ENCODE results near the gene OOSP2.
"Not testable (repeated sequence)": the region's sequence is repeated elsewhere in the genome, so short reads cannot be mapped to it uniquely, and the experiment has no call there.

Gene OOSP2, protein sequence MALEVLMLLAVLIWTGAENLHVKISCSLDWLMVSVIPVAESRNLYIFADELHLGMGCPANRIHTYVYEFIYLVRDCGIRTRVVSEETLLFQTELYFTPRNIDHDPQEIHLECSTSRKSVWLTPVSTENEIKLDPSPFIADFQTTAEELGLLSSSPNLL

DNA sequence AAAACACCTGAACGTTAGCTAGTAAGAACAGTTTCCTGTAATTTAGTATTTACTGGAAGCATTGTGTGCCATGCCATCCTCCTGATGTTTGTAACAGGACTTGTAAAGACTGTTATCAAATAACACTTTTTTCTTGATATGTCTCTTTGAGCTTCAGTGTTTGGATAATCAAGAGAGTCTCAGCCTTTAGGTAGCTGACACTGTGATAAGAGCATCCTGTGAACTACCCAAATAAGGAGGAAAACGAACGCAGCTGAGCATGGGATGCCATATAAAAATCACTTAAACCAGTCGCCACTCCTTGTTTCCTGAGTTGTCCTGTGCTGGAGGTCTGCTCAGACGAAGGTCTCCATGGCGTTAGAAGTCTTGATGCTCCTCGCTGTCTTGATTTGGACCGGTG lies at the start of gene OOSP2:
Gene OOSP2 (plus strand): TSS at position 301 of the 400 bp plus-strand sequence. CDS start 51 bp downstream, at position 352.
- no peak for DNase-seq

DNA sequence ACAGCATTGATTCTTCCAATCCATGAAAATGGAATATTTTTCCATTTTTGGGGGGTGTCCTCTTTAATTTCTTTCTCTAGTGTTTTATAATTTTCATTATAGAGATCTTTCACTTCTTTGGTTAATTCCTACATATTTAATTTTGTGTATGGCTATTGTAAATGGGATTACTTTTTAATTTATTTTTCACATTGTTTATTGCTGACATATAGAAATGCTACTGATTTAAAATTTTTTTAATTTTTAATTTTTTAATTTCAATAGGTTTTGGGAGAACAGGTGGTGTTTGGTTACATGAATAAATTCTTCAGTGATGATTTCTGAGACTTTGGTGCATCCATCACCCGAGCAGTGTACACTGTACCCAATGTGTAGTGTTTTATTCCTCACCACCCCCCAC lies 49.8 kb upstream of the OOSP2 start:
- no peak for DNase-seq

DNA sequence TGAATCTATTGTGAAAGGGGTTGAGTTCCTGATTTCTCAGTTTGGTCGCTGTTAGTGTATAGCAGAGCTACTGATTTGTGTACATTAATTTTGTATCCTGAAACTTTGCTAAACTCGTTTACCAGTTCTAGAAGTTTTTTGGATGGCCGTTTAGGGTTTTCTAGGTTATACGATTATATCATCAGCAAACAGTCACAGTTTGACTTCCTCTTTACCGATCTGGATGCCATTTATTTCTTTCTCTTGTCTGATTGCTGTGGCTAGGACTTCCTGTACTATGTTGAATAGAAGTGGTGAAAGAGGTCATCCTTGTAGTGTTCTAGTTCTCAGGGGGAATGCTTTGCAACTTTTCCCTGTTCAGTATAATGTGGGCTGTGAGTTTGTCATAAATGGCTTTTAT lies 47.8 kb upstream of the OOSP2 start:
- no peak for DNase-seq

DNA sequence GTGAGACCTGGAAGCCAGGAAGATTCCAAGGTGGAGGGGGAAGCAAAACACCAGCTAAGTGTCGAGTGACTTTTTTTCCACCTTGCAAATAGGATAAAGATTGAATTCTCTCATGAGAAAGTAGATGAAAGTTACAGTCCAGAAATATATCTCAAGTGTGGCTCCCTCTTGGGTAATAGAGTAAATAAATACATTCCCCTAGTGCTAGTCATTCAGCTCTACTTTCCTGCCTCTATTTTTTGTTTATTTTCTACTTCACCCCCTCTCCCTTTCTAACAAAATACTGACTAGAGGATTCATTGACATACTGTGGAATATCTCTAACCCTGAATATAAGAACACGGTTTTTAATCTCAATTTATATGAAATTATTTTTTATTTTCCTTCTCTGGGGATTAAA lies 42.4 kb upstream of the OOSP2 start:
- no peak for DNase-seq

- no peak for DNase-seq
Measured at GRCh38 chr11:59999691-60000090, 40.5 kb upstream of the OOSP2 start.

DNA sequence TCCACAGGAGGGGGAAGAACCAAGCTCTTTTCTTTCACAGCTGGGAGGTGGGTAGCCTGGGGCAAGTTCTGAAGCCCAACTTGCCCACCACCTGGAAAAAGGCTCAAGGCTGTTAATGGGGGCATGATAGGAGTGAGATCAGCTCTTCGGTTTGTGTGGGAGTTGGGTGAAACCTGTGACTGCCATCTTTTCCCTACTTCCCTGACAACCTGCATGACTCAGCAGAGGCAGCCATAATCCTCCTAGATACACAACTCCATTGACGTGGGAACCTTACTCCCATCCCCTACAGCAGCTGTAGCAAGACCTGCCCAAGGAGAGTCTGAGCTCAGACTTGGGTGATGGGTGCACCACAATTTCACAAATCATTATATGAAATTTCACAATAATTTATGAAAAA lies 36.5 kb upstream of the OOSP2 start:
- DNase-seq, result no peak

GRCh38 chr11:60005360-60005759 lies 34.8 kb upstream of the OOSP2 start:
- DNase-seq, result no peak

DNA sequence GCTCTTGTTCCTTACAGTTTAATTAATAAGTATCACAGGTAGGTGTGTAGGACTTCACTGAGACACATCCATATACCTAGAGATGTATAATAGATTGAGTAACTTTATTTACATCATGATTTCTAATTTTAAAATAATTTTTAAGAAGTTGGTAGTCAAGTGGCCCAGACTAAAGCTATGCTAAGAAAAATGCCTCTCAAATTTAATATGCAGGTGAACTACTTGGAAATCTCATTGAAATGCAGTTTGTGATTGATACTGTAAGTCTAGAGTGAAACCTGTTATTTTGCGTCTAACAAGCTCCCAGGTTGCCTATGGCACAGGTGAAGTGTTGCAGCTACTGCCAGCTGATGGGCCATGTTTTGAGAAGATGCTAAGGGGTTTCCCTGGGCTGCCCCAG lies 23.3 kb upstream of the OOSP2 start, which contains the start of gene OOSP4B:
Gene OOSP4B (plus strand): TSS at position 301 of the 400 bp plus-strand sequence.
- DNase-seq, result no peak

- no peak for DNase-seq
Measured at GRCh38 chr11:60018058-60018457, 22.2 kb upstream of the OOSP2 start.

DNA sequence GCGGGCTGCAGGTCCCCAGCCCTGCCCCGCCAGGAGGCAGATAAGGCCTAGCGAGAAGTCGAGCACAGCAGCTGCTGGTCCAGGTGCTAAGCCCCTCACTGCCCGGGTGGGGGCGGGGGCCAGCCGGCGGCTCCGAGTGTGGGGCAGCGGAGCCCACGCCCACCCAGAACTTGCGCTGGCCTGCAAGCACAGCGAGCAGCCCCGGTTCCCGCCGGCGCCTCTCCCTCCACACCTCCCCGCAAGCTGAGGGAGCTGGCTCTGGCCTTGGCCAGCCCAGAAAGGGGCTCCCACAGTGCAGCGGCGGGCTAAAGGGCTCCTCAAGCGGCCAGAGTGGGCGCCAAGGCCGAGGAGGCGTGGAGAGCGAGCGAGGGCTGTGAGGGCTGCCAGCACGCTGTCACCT lies 19.8 kb upstream of the OOSP2 start:
- not testable (repeated sequence) for DNase-seq

DNA sequence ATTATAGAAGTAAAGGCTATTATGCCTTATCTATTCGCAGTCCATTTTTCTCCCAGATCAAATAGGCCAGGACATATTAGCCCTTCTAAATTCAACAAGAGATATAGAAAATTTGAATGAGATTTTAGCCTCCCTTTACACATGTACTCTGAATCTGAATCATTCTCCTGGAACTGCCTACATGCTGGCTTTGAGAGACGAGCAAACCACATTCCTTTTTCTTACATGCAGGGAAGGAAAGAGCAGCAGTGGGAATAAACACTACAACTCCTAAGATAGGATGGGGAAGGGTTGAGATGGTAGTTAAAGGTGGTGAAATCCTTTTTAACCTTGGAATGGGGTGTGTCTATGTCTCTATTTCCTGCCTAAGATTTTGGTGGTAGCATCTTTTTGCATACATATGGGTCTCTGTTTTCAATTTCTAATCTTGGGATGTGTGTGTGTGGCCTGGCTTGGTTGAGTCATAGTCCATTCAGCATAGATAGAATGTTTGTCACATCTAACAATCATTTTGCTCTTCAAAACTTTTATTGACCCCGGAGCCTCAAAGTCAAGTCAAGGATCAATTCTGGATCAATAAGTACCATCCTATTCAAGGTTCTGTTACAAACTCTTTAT lies 11.1 kb upstream of the OOSP2 start:
- no peak for DNase-seq

- not testable (repeated sequence) for DNase-seq
Measured at GRCh38 chr11:60050422-60050821, 10.2 kb downstream of the OOSP2 start.

- DNase-seq, result not testable (repeated sequence)
Measured at GRCh38 chr11:60050839-60051238, 10.6 kb downstream of the OOSP2 start.

- DNase-seq, result no peak
Measured at GRCh38 chr11:60056349-60056969, 16.2 kb downstream of the OOSP2 start, which contains the start of gene MS4A3. MS4A3 (plus strand) TSS chr11:60056665; CDS start chr11:60061161, 4,496 bp downstream.

DNA sequence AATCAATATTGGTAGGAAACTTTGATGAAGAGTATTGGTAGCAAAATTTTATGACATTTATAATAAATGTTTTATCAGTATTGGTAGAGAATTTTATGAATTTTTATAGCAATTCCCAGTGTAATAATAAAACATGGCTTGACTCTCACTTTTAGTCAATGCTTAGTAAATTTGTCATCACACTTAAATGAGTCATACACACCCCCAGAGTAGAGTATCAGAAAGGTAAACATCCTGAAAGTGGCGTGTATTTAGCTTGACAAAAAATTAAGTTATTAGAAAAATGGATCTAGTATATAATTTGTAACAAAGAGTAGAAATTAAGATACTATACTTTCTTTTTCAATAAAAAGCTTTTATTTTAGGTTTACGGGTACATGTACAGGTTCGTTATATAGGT lies 18.8 kb downstream of the OOSP2 start:
- DNase-seq, result no peak

DNA sequence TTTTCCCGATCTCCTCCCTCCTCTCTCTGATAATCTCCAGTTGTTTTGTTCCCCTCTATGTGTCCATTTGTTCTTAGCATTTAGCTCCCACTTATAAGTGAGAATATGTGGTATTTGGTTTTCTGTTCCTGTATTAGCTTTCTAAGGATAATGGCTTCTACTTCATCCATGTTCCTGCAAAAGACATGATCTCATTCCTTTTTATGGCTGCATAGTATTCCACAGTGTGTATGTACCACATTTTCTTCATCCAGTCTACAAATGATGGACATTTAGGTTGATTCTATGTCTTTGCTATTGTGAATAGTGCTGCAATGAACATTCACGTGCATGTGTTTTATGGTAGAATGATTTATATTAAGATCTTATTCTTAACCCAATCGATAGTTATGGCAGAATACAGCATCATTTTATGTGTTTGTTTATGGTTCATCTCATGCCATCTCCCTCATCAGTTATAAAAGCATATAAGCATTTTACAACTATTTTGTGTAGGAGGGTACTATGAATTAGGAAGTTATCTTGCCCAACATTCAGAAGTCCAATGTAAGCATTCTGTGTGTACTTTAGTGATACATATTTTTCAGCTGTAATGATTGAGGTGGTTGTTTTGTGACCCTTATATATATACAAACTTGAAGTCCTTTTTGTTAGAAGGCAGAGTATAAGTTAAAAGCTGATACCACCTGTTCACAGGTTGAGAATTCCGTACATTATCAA lies 19.5 kb downstream of the OOSP2 start:
- no peak for DNase-seq

- DNase-seq, result no peak
Measured at GRCh38 chr11:60064111-60064510, 23.9 kb downstream of the OOSP2 start.

DNA sequence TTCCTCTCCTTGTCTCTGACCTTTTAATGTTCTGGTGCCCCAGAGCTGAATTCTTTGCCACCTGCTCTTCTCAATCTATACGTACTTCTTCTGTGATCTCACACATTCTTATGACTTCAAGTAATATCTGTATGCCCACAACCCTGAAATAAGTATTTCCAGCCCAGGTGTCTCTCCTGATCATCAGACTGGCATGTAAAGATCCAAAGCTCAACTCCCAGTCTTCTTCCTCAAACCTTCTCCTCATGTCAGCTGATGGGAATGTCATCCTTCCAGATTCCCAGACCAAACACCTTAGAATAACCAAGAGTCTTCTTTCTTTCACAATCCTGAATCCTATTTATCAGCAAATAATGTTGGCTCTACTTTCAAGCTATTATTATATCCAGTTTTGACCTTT lies 25.6 kb downstream of the OOSP2 start:
- no peak for DNase-seq

GRCh38 chr11:60069450-60069849 lies 29.2 kb downstream of the OOSP2 start:
- DNase-seq, result no peak

DNA sequence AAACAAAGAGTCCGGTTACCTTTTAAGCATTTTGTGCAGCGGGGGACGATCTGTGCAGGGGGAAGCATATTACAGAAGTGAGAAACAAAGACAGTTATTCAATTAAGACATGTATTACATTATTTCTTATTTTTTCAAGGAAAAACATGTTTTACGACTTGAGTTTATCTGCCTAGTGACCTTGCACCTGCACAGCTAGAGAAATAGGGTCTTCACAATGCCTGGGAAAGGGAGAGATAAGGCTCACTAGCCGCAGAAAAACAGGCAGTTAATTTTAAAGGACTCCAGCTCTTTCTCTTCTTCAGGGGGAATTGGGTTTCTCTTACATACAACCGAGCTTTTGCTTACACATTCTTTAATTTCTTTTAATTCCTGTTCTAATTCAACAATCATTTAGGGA lies 31.4 kb downstream of the OOSP2 start:
- not testable (repeated sequence) for DNase-seq

DNA sequence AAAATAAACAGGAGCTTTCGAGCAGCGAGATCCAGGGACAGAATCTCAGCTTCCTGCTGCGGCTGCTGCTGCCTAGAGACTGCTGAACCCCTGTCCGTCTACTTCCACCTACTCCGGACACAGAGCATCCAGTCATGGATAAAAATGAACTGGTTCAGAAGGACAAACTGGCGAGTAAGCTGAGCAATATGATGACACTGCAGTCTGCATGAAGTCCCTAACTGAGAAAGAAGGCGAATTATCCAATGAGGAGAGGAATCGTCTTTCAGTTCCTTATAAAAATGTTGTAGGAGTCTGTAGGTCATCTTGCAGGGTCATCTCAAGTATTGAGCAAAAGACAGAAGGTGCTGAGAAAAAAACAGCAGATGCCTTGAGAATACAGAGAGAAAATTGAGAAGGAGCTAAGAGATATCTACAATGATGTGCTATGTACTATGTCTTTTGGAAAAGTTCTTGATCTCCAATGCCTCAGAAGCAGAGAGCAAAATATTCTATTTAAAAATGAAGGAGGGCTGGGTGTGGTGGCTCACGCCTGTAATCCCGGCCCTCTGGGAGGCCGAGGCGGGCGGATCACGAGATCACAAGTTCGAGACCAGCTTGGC lies 37.1 kb downstream of the OOSP2 start:
- DNase-seq, result no peak

GRCh38 chr11:60077981-60078380 lies 37.8 kb downstream of the OOSP2 start:
- no peak for DNase-seq

DNA sequence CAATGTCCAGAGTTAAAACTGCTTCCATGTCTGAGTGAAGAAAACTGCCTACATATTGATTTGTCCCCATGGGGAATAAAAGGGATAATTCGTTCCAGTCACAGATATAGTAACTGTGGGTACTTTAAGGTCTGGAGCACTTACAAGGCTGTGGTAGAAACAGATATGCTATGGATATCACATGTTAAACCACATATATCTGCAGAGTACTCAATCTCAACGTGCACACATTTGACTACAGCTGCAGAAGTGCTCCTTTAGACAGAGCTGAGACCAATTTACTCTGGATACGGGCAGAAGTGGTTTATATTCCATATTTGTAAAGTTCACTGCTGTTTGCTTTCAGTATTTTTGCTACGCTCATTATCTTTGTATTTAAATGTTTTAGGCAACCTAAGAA lies 38.5 kb downstream of the OOSP2 start:
- no peak for DNase-seq

Measured in CD4-positive, alpha-beta T cell treated with Interleukin-4 for 4 hours (primary cell).